Stimulated activated CD4-positive, alpha-beta T cell treated with anti-CD3 and anti-CD28 coated beads, TNF-alpha, amount 100 ng/mL, for 24 hours (primary cell): ENCODE measurements around the gene EEFSEC.

Experiments
- DNase-seq, 3 experiments: peaks; one replicate each; pipeline ENCODE4 v3.0.0-alpha.2; 2020; ENCODE audit warnings: low read depth in 3 of 3

Gene EEFSEC

GRCh38 chr3:128182656-128183055 is 29.4 kb downstream of the EEFSEC start:
- DNase-seq = no peak

- DNase-seq = no peak
Observed at GRCh38 chr3:128185630-128186447, 32.6 kb downstream of the EEFSEC start.

GRCh38 chr3:128187495-128187894 is 34.2 kb downstream of the EEFSEC start:
- no peak for DNase-seq

GRCh38 chr3:128188326-128188725 is 35.0 kb downstream of the EEFSEC start:
- DNase-seq = no peak

GRCh38 chr3:128188956-128189355 is 35.7 kb downstream of the EEFSEC start:
- no peak for DNase-seq

GRCh38 chr3:128190501-128190900 is 37.2 kb downstream of the EEFSEC start:
- no peak for DNase-seq

GRCh38 chr3:128192131-128192530 is 38.9 kb downstream of the EEFSEC start:
- no peak for DNase-seq

GRCh38 chr3:128193168-128193567 is 39.9 kb downstream of the EEFSEC start:
- DNase-seq = no peak

- DNase-seq = no peak
Observed at GRCh38 chr3:128194843-128195242, 41.6 kb downstream of the EEFSEC start.

- DNase-seq = no peak
Observed at GRCh38 chr3:128195369-128195768, 42.1 kb downstream of the EEFSEC start.

GRCh38 chr3:128195802-128196201 is 42.5 kb downstream of the EEFSEC start:
- DNase-seq = no peak

- no peak for DNase-seq
Observed at GRCh38 chr3:128196647-128197046, 43.4 kb downstream of the EEFSEC start.

- DNase-seq = no peak
Observed at GRCh38 chr3:128197855-128198254, 44.6 kb downstream of the EEFSEC start.

- no peak for DNase-seq
Observed at GRCh38 chr3:128198313-128198712, 45.0 kb downstream of the EEFSEC start.

GRCh38 chr3:128199110-128199509 is 45.8 kb downstream of the EEFSEC start:
- DNase-seq = no peak

- DNase-seq = no peak
Observed at GRCh38 chr3:128201158-128201755, 48.0 kb downstream of the EEFSEC start.

- no peak for DNase-seq
Observed at GRCh38 chr3:128203169-128203568, 49.9 kb downstream of the EEFSEC start.

- no peak for DNase-seq
Observed at GRCh38 chr3:128205558-128206145, 52.4 kb downstream of the EEFSEC start.

- no peak for DNase-seq
Observed at GRCh38 chr3:128207951-128208350, 54.7 kb downstream of the EEFSEC start.

- DNase-seq = no peak
Observed at GRCh38 chr3:128210711-128211110, 57.4 kb downstream of the EEFSEC start.

- DNase-seq = no peak
Observed at GRCh38 chr3:128214056-128214455, 60.8 kb downstream of the EEFSEC start.

GRCh38 chr3:128215290-128215689 is 62.0 kb downstream of the EEFSEC start:
- DNase-seq = no peak
